Bronchial epithelial cell (primary cell): ENCODE data around the gene IQSEC1. TPM values are rescaled to one million over a fixed set of nuclear protein-coding genes. Genes with fewer than 3 reads are reported as not detected.

Source experiments
- DNase-seq: peaks from one replicate; pipeline ENCODE4 v3.0.0-alpha.2; 2010; ENCODE audit warnings: low read depth
- FAIRE-seq: peaks from 2 replicates; lab custom pipeline; 2011; peaks lifted over from hg19 to GRCh38; lab: Jason Lieb, UNC
- H3K27me3 ChIP-seq: 2 replicates; pipeline ENCODE4 v1.5.1; 2011; ENCODE audit warnings: low read length; ENCODE audit not compliant: control insufficient read depth, insufficient read depth
- H3K36me3 ChIP-seq: 2 replicates; pipeline ENCODE4 v1.5.1; 2011; ENCODE audit warnings: low read length; ENCODE audit not compliant: control insufficient read depth, insufficient read depth
- H3K4me3 ChIP-seq: 2 replicates; pipeline ENCODE4 v1.5.1; 2011; ENCODE audit warnings: mild to moderate bottlenecking, low read depth, low read length, control low read depth
- total RNA-seq: library from RNA; depleted of rRNA; stranded (reverse); fragments of >200 nt; gene quantifications from 2 replicates; pipeline ENCODE4 v1.2.1, GENCODE V29; 2014
- TF ChIP-seq, protein P1 (sequence below): IDR thresholded peaks from 2 replicates; pipeline ENCODE4 v1.5.1; 2011; ENCODE audit warnings: mild to moderate bottlenecking, moderate library complexity, low read length, control low read depth, inconsistent platforms; ENCODE audit not compliant: insufficient read depth, severe bottlenecking

IQSEC1 gene
- total RNA-seq, 1 donor from 2014 or later, result 6.6 TPM

DNA sequence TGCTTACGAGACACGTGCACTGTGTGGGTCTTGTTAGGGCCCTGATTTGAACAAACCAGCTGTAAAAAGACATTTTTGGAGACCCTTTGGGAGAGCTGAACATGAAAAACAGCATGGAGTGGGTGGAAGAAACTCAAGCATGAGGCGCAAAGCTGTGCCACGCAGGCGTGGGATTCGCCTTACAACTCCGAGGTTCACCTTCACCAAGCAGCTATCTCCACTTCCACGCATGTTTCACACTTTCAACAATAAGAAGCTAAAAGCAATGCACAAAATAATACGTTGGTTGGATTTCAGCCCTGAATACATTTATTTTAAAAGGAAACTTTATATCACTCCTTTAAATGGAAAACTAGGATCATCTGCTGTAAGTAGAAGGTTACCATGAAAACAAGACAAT, 42.5 kb downstream of the IQSEC1 start:
- H3K27me3 ChIP-seq, result no peaks in the 10 kb centered on the region
- DNase-seq (no peak), FAIRE-seq (no peak)
- TF ChIP-seq, protein P1, sequence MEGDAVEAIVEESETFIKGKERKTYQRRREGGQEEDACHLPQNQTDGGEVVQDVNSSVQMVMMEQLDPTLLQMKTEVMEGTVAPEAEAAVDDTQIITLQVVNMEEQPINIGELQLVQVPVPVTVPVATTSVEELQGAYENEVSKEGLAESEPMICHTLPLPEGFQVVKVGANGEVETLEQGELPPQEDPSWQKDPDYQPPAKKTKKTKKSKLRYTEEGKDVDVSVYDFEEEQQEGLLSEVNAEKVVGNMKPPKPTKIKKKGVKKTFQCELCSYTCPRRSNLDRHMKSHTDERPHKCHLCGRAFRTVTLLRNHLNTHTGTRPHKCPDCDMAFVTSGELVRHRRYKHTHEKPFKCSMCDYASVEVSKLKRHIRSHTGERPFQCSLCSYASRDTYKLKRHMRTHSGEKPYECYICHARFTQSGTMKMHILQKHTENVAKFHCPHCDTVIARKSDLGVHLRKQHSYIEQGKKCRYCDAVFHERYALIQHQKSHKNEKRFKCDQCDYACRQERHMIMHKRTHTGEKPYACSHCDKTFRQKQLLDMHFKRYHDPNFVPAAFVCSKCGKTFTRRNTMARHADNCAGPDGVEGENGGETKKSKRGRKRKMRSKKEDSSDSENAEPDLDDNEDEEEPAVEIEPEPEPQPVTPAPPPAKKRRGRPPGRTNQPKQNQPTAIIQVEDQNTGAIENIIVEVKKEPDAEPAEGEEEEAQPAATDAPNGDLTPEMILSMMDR, result no peak
- no peak overlapping the region for H3K4me3 ChIP-seq
- H3K36me3 ChIP-seq, result no peaks in the 10 kb centered on the region

DNA sequence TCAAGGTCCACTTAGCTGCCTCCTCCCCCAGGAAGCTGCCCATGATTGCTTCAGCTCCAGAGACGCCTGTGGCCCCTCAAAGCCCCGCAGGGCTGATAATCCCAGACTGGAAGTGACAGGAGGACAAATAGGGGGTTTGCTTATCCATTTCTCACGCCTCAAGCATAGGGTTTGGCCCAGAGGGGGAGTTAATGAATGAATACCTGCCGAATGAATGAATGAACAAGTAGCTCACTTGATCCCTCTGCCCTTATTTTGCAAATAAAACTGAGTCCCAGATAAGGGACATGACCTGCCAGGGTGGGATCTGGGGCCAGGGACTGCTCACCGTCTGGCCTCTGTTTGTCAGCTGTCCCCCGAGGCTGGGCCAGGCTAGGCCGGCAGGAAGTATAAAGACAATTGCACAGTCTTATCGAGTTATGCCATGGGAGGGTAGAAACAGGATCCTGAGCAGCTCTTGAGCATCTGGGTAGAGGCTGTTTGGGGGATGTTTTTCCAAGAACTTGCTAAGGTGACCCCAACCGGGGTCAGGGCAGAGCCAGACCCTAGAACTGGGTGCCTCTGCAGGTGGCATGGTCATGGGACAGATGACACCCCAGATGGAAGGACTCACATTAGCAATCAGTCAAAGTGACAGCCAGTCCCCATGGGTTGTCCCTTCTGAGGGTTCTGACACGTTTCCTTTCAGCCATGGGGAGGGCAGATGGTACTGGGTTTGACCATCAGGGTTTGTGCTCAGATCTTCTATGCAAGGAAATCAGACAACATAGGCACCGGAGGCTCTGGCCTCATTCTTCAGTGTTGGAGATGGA, 45.0 kb downstream of the IQSEC1 start:
- H3K27me3 ChIP-seq, result no peaks in the 10 kb centered on the region
- H3K36me3 ChIP-seq, result no peaks in the 10 kb centered on the region
- no peak overlapping the region for H3K4me3 ChIP-seq
- peak; percentile 18 for FAIRE-seq
- TF ChIP-seq, protein P1, result no peak
- DNase-seq, result no peak

DNA sequence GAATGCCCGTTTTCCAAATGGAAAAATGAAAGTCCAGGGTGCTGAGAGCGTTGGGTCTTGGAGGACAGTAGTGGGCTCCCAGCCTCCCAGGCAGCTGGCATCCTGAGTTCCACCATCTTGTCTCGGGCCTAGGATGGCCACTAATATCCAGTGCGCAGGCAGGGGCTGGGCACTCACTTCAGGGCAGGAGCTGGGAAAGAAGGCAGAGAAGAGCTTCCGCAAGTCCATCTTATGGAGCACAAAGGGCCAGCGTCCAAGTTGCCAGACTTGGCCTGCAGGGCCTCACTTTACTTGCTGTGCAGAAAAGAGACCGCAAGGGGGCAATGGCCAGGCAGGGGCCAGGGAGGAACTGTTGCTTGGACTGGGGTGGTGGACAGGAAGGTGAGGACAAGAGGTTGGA, 46.1 kb downstream of the IQSEC1 start:
- no peaks in the 10 kb centered on the region for H3K36me3 ChIP-seq
- TF ChIP-seq, protein P1, result no peak
- no peaks in the 10 kb centered on the region for H3K27me3 ChIP-seq
- no peak overlapping the region for H3K4me3 ChIP-seq
- no peak for DNase-seq
- FAIRE-seq, result no peak

DNA sequence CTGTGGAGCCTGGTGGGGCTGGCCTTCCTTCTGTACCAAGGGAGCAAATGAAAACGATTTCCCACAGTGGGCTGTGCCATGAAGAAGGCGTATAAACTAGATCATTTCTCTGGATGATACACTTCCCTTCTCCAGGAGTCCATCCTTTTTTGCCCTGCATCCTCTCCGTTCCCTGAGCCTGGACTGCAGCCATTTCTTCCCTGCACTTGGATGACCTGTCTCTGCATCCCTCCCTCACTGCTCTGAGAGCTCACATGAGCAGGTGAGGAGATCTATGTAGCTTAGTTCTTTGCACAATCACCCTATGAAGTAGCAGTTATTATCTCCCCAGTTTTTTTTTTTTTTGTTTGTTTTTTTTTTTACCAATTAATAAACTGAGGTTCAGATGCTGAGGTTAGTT, 46.7 kb downstream of the IQSEC1 start:
- no peak overlapping the region for H3K4me3 ChIP-seq
- FAIRE-seq, result no peak
- TF ChIP-seq, protein P1, result no peak
- H3K36me3 ChIP-seq, result no peaks in the 10 kb centered on the region
- no peaks in the 10 kb centered on the region for H3K27me3 ChIP-seq
- no peak for DNase-seq

DNA sequence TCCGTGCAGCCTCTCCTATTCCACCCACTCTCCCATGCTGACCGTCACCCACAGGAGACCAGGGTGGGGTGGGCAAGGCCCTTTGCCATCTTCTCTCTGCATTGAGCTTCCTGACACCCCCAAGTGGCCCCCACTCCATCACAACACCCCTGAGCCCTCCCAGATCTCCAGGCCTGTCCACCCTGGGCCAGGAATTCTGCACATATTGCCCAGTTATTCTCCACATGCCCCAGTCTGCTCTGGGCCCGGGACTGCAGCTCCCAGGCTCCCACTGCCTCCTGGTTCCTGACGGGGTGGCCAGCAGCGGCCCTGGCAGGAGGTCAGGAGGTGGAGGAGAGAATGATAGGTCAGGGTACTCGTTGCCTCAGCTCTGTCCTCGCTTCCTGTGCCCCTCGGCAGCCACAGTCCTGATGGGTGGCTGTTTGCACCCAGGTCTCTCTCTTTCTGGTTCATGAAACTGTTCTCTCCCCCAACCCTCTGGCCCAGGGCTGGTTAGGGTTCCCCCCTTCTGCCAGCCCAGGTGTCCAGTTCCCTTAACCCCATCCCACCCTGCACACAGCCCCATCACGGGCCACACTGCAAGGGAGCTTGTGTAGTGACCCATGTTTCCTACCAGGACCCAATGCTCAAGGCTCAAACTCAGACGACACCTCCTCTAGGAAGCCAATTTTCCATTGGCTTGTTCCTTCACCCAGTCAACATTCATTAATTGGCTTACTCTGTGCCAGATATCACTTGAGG, 47.3 kb downstream of the IQSEC1 start:
- TF ChIP-seq, protein P1, result no peak
- no peak for DNase-seq
- no peak for FAIRE-seq
- H3K27me3 ChIP-seq, result no peaks in the 10 kb centered on the region
- no peak overlapping the region for H3K4me3 ChIP-seq
- no peaks in the 10 kb centered on the region for H3K36me3 ChIP-seq
